ENCODE results near the gene DTX4. TPM values are rescaled to one million over a fixed set of nuclear protein-coding genes. Genes with fewer than 3 reads are reported as not detected.
A peak's percentile ranks its signal among the peaks of the same experiment; 100 is the strongest.

Gene DTX4
- total RNA-seq, 1 donor from 2014 or later = 79.2 TPM

- peak overlapping the region; percentile 97 for H3K27ac Mint-ChIP-seq
- no peaks in the 10 kb centered on the region for H3K9me3 Mint-ChIP-seq
- peaks cover 15% of the 10 kb centered on the region for H3K36me3 Mint-ChIP-seq
- no peak for TF ChIP-seq CTCF (conservative IDR thresholded peaks at IDR 0.05)
- peaks cover 39% of the 10 kb centered on the region for H3K4me1 Mint-ChIP-seq (ENCODE audit: unreplicated experiment)
- no peak for DNase-seq (ENCODE audit: extremely low spot score, unreplicated experiment)
- H3K27me3 Mint-ChIP-seq = no peaks in the 10 kb centered on the region
- peak overlapping the region; percentile 99 for H3K4me3 Mint-ChIP-seq
These were observed 2.7 kb downstream of the DTX4 start for GRCh38 chr11:59174664-59175033.

GRCh38 chr11:59175091-59175501 is 3.2 kb downstream of the DTX4 start:
- H3K4me1 Mint-ChIP-seq (ENCODE audit: unreplicated experiment) = peaks cover 39% of the 10 kb centered on the region
- no peaks in the 10 kb centered on the region for H3K27me3 Mint-ChIP-seq
- peaks cover 17% of the 10 kb centered on the region for H3K36me3 Mint-ChIP-seq
- no peak for TF ChIP-seq CTCF (conservative IDR thresholded peaks at IDR 0.05)
- H3K9me3 Mint-ChIP-seq = no peaks in the 10 kb centered on the region
- peak overlapping the region; percentile 99 for H3K4me3 Mint-ChIP-seq
- DNase-seq (ENCODE audit: extremely low spot score, unreplicated experiment) = no peak
- H3K27ac Mint-ChIP-seq = peak overlapping the region; percentile 97

GRCh38 chr11:59176330-59176729 is 4.4 kb downstream of the DTX4 start:
- H3K27ac Mint-ChIP-seq = no peak overlapping the region
- H3K4me3 Mint-ChIP-seq = no peak overlapping the region
- H3K9me3 Mint-ChIP-seq = no peaks in the 10 kb centered on the region

GRCh38 chr11:59178402-59178801 is 6.5 kb downstream of the DTX4 start:
- H3K4me3 Mint-ChIP-seq = no peak overlapping the region
- peaks cover 39% of the 10 kb centered on the region for H3K4me1 Mint-ChIP-seq (ENCODE audit: unreplicated experiment)
- DNase-seq (ENCODE audit: extremely low spot score, unreplicated experiment) = no peak
- TF ChIP-seq CTCF (conservative IDR thresholded peaks at IDR 0.05) = no peak
- no peak overlapping the region for H3K27ac Mint-ChIP-seq
- no peaks in the 10 kb centered on the region for H3K9me3 Mint-ChIP-seq
- H3K27me3 Mint-ChIP-seq = no peaks in the 10 kb centered on the region
- H3K36me3 Mint-ChIP-seq = peaks cover 37% of the 10 kb centered on the region

More at GRCh38 chr11:59176330-59176729, 4.4 kb downstream of the DTX4 start:
- Mint-ChIP-seq H3K4me1 (ENCODE audit: unreplicated experiment) (peaks cover 39% of the 10 kb centered on the region), H3K36me3 (peaks cover 24% of the 10 kb centered on the region), H3K27me3 (no peaks in the 10 kb centered on the region)
- no peak for TF ChIP-seq CTCF (conservative IDR thresholded peaks at IDR 0.05)
- no peak for DNase-seq (ENCODE audit: extremely low spot score, unreplicated experiment)

- TF ChIP-seq CTCF (conservative IDR thresholded peaks at IDR 0.05) = no peak
- Mint-ChIP-seq H3K9me3 (no peaks in the 10 kb centered on the region), H3K27me3 (no peaks in the 10 kb centered on the region), H3K36me3 (peaks cover 42% of the 10 kb centered on the region), H3K27ac (no peak overlapping the region), H3K4me3 (no peak overlapping the region), H3K4me1 (ENCODE audit: unreplicated experiment) (peaks cover 42% of the 10 kb centered on the region)
- no peak for DNase-seq (ENCODE audit: extremely low spot score, unreplicated experiment)
These were observed 7.2 kb downstream of the DTX4 start for GRCh38 chr11:59179121-59179520.

Measured in type B pancreatic cell (in vitro differentiated cells).